NCI-H524 (cell line): ENCODE measurements around the gene HOXD11.
A peak's percentile ranks its signal among the peaks of the same experiment; 100 is the strongest.

Experiments used
- DNase-seq, 2 experiments: peaks; one replicate each; lab custom pipeline; 2025; lab: John Stamatoyannopoulos, UW

HOXD11 gene

DNA sequence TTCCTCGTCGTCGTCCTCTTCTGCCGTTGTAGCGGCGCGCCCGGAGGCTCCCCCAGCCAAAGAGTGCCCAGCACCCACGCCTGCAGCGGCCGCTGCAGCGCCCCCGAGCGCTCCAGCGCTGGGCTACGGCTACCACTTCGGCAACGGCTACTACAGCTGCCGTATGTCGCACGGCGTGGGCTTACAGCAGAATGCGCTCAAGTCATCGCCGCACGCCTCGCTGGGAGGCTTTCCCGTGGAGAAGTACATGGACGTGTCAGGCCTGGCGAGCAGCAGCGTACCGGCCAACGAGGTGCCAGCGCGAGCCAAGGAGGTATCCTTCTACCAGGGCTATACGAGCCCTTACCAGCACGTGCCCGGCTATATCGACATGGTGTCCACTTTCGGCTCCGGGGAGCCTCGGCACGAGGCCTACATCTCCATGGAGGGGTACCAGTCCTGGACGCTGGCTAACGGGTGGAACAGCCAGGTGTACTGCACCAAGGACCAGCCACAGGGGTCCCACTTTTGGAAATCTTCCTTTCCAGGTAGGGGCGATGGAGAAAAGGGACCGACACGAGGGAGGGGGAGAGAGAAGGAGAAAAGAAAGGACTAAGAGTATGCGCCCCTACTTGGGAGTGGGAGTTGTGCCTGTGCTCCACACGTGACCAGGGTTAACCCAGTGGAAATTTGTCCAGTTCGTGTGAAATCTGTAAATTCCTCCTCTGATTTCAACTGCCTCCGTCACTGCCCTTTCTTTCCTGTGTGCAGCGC lies 13.8 kb upstream of the HOXD11 start:
- DNase-seq, result peak in 1 of 2 experiments; percentile 67

DNA sequence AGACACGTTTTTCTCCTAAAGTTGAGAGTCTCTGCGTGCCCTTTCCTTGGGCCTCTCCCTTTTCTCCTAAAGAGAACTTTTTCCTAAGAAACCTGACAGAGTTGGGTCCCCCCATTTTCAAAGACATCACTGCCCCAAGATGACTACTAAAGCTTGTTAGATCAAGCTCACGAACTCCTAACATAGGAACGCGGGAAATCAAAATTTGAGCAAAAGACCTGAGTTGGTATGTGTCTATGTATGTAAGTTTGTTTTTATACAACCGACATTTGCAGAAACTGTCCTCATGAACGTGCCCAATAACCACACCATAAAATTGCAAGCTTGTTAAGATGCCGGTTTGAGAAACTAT lies 13.2 kb upstream of the HOXD11 start:
- DNase-seq, result no peak

DNA sequence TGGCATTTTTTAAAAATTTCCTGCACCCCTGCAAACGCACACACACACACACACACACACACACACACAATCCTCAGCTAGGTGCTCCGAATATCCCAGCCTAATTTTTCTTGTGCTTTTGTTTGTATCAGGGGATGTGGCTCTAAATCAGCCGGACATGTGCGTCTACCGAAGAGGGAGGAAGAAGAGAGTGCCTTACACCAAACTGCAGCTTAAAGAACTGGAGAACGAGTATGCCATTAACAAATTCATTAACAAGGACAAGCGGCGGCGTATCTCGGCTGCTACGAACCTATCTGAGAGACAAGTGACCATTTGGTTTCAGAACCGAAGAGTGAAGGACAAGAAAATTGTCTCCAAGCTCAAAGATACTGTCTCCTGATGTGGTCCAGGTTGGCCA lies 12.7 kb upstream of the HOXD11 start:
- DNase-seq, result peak; percentile 7 to 32

GRCh38 chr2:176095421-176095820 lies 11.7 kb upstream of the HOXD11 start:
- DNase-seq, result no peak

DNA sequence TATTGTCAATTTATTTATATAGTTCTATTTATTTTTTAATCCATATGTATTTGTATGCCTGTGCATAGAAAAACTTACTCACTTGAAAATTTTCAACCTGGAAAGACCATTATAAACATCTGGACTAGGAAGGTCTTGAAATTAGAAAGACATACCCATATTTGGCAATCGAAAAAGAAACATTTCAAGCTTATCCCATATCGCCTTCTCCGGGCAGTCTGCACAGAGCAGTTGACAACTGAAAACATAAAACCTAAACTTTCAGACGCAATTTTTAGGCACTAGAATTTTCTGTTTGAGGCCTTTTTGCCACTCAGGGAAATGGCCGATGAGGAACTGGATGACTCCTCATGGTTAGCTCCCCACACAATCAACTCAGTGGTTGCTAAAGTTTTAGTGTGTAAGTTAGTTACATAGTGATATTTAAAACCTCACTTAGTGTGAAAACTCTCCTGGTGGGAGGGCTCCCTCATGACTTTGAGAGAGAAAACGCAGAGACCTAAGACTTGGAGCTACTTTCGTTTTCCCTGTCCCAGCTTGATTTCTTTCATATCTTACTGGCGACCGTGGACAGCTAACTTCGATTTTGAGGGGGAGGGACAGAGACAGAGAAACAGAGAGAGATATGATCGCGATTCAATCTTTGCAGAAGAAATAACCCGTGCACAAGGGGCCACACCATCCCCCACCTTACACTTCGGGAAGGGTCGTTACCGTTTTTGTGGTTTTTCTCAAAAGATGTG lies 10.7 kb upstream of the HOXD11 start:
- DNase-seq, result no peak

DNA sequence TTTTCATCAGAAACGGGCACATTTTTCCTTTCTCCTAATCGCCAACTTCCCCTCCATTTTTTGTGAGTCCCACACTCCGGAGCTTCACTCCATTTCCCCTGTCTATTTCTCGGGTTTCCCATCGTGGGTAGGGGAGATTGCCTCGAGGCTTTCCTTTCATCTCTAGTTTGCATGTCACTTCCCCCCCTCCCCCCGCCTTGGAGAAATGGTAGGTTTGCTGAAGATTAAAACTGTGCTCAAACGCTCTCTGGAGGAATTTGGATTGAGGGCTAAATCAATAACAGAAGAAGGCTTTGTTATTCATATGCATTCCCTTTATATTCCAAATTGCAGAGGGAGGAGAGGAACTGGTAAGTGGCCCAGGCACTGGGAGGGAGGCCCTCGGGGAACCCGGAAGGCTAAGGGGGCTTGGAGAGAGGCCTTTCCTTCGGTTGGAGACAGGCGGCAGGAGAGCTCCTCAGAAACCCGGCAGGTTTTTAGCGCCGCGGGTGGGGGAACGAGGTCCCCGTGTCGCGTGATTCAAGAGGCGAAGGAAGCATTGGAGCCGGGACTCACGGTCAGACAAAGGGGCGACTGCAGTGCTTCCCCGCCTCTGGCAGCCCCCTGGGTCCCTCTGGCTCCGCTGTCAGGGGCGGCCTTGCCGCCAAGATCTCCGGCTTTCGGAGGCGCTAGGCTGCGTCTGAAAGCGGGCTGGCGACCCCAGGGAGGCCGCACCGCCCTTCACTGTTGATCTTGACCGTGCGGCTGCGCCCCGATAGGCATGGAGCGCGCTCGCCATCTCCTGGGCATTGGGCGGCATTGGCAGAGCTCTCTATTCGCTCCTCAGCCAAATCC lies 9.9 kb upstream of the HOXD11 start:
- DNase-seq, result peak; percentile 72 to 91

DNA sequence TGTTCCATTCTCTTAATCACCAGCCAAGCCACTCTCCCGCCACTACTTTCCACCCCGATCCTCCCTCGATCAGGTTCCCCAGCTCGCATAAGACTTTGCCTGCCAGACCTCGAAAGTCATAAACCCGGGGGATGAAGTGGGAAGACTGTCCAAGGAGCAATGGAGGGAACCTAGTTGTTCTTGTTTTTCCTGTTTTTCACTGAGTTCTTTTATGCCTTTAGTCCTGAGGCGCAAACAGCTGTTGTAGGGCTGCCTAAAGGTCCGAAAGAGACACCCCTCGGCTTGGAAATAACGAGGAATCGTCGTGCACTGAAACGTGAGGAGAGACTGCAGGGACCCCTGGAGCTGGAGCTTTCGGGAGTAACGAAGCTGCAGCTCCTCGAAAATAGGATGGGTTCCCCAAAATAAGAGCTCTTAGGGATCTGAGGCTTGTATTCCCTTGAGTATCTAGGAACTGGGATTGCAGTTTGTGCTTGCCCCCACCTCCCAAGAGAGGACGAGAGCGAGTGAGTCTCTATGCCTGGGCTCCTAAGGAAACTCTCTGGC lies 9.2 kb upstream of the HOXD11 start:
- DNase-seq, result no peak

GRCh38 chr2:176098366-176099158 lies 8.5 kb upstream of the HOXD11 start:
- DNase-seq, result peak in 1 of 2 experiments; percentile 54

DNA sequence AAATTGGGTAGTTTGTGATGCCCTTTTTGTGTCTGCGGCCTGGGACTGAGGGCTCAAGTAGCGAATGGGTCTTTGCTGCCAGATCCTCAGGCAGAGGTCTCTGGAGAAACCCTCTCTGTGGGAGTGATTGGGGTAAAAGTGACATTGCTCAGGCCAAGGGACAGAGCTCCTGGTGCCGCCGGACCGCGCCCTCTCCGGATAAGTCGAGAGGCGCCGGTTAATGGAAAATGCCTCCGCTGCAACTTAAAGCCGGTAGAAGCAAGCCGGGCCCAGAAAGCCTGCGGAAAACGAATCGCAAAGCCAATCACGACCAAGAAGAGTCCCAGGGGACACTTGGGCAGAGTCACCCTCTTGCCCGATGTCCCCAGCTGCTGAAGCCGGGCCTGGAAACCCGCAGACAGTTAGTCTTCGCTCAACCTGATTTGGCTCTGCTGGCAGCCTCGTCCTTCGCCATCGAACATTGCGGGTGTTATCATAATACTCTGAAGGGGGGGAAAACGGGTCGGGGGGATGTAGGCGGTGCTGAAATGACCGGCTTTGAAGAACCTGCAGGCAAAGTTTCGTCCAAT lies 7.8 kb upstream of the HOXD11 start:
- no peak for DNase-seq

DNA sequence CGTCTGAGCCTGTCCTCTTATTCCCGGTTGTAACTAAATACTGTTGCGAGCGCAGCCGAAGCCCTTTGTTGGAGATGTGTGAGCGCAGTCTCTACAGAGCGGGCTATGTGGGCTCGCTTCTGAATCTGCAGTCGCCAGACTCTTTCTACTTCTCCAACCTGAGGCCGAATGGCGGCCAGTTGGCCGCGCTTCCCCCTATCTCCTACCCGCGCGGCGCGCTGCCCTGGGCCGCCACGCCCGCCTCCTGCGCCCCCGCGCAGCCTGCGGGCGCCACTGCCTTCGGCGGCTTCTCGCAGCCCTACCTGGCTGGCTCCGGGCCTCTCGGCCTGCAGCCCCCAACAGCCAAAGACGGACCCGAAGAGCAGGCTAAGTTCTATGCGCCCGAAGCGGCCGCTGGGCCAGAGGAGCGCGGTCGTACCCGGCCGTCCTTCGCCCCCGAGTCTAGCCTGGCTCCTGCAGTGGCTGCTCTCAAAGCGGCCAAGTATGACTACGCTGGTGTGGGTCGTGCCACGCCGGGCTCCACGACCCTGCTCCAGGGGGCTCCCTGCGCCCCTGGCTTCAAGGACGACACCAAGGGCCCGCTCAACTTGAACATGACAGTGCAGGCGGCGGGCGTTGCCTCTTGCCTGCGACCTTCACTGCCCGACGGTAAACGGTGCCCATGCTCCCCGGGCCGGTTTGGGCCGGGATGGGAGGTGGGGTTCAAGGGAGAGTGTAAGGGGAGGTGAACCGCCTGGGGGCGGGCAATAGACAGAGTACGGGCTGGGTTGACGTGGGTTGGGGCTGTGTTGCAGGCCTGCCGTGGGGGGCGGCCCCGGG lies 7.1 kb upstream of the HOXD11 start, which contains the start of gene HOXD12:
TSS of gene HOXD12 (plus strand) at position 68 of the 819 bp plus-strand sequence. CDS start at position 75, 7 bp downstream.
- DNase-seq, result no peak

- no peak for DNase-seq
Observed at GRCh38 chr2:176100547-176101140, 6.4 kb upstream of the HOXD11 start.

DNA sequence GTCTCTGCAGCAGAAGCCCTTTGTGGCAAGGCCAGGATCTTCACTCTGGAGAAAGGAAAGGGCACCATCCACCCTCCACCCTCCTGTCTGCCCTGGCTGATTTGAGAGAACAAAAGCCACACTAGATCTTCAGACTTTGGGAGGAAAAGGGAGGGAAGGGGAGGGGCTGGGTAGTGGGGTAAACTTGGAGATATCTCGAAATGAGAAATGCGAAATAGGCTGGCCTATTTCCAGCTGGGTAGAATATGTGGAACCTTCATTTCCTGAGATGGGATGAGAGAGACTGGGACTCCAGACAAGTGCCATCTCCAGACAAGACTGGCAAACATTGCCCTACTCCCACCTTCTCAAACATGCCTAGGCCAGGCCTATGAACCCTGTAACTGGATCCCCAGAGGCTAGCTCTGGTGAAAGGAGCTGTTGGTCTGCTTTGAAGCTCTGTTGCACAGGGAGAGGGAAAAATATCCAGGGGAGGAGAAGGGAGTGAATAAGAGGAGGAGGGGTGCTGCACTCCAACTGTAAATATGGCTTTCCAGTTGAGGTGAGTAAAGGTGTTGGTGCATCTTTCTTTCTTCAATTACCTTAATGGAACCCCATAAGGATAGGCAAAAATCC lies 5.8 kb upstream of the HOXD11 start:
- DNase-seq, result no peak

GRCh38 chr2:176101842-176102241 lies 5.2 kb upstream of the HOXD11 start:
- no peak for DNase-seq

- DNase-seq, result no peak
Observed at GRCh38 chr2:176102309-176102866, 4.7 kb upstream of the HOXD11 start.

GRCh38 chr2:176103194-176103593 lies 3.9 kb upstream of the HOXD11 start:
- DNase-seq, result no peak

- no peak for DNase-seq
Observed at GRCh38 chr2:176103742-176104315, 3.3 kb upstream of the HOXD11 start.

- peak in 1 of 2 experiments; percentile 26 for DNase-seq
Observed at GRCh38 chr2:176104316-176105077, 2.6 kb upstream of the HOXD11 start.
